Adrenal gland (tissue), 5 donors: ENCODE results near the gene TMEM38A.
"Not testable (repeated sequence)": the region's sequence is repeated elsewhere in the genome, so short reads cannot be mapped to it uniquely, and the experiment has no call there.

Source experiments
- CTCF ChIP-seq, 6 experiments: fragments of 450-650 bp in 4 of 6; fragments of 200-600 bp in 2 of 6; sonication (generic) in 1 of 6; IDR thresholded peaks; 1 replicate in 5 of 6; 2 replicates in 1 of 6; pipeline versions ENCODE4 v1.5.1 to v1.8.0; 2016 to 2021; ENCODE audit warnings: antibody characterized with exemption in 6 of 6, mild to moderate bottlenecking in 2 of 6, moderate library complexity in 1 of 6
- POLR2A ChIP-seq, 2 donors: fragments of 450-650 bp; IDR thresholded peaks; one replicate each; pipeline ENCODE4 v1.6.1; 2017; ENCODE audit warnings: antibody characterized with exemption in 2 of 2, mild to moderate bottlenecking in 2 of 2, moderate library complexity in 1 of 2
- donor health status: DM: no; HTN: no; CAD: no.

GRCh38 chr19:16651421-16652188 lies 9.3 kb upstream of the TMEM38A start:
- TF ChIP-seq POLR2A, CTCF (IDR thresholded peaks at IDR 0.05): not testable (repeated sequence)
